GM21423 (cell line): ENCODE data around the gene MGA.

ENCODE experiments used
- ATAC-seq: cut with Tn5 transposase; IDR thresholded peaks from one replicate; pipeline ENCODE4 v1.9.1; 2021; ENCODE audit warnings: mild to moderate bottlenecking, moderate library complexity; ENCODE audit not compliant: unreplicated experiment

MGA gene

DNA sequence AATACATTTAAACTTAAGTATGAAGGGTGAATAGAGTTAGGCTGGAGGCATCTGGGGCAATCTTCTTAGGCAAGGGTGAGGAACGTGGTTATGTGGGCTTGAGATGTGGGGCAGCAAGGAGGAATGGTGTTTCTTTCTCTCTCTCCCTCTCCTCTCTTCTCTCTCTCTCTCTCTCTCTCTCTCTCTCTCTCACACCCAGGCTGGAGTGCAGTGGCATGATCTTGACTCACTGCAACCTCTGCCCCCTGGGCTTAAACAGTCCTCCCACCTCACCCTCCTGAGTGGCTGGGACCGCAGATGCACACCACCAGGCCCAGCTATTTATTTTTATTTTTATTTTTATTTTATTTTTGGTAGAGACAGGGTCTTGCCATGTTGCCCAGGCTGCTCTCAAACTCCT, 4.0 kb upstream of the MGA start:
- ATAC-seq: no peak

DNA sequence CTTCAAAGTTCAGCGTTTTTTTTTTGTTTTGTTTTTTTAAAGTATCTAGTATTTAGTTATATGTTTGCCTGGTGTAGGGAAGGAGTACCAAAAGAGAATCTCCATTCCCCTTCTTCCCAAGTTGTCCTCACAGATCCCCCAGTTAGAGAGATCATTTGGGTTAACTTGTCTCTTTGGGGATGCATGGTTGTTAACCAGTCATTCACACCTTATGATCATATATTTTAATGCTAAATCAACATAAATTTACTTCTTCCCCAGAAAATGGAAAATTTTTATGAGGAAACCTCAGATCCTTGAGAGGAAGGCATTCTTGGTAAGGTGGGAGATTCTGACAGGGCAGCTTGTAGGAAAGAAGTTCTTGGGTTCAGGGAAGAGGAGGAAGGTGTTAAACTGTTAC, 1.5 kb upstream of the MGA start:
- ATAC-seq: no peak

DNA sequence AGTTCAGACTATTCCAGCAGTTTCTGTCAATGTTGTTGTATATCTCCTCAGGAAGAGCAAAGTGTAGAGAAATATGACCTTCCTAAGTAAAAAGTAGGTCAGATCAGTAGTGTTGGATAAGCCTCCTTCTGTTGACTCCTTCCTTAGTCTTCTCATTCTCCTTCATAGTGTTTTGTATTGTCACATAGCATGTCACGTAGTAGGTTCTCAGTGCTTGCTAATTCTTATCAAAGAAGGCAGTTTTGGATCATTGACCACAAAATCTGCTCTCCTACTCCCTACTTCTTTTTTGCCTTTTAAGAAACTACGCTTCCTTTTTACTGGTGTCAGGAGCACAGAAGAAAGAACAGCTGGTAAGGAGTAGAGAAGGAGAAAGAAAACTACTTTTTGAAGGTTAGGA, 1.0 kb upstream of the MGA start:
- no peak for ATAC-seq

DNA sequence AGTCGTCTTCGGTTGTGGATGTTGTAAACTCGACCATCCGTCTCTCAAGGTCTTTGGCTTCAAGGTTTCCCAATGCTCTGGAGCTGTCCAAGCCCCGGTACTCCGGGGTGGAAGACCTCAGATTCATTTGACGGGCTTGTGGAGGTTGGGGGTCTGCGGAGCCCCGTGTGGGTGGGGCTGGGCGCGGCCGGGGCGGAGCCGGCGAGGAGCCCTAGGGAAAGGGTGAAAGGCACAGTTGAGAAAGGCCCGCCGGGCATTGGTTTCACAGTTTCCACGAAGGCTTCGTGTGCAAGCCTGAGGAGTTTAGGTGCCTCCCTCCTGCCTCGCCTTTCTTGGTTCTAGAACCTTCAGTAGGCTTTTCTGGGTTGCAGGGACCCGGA, 360 bp upstream of the MGA start:
- ATAC-seq: no peak

DNA sequence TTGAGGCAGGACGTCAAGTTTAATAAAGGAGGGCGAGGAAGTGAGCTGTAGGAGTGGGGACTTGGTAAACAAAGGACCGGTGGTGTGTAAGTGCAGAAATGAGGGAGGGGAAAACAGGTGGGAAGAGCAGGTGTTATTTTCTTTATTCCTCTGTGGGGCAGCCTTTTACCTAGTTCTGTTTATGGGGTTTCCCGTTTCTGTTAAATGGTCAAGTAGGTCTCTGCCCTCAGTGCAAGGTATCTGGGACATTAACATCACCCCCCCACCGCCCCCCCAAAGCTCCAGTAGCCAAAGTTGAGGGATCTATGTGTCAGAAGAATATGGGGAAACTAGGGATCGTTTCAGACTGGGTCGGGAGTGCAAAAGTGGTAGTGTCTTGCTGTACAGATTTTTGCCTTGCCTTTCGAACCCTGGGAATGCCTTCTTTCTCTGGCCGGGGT, 893 bp downstream of the MGA start:
- no peak for ATAC-seq

DNA sequence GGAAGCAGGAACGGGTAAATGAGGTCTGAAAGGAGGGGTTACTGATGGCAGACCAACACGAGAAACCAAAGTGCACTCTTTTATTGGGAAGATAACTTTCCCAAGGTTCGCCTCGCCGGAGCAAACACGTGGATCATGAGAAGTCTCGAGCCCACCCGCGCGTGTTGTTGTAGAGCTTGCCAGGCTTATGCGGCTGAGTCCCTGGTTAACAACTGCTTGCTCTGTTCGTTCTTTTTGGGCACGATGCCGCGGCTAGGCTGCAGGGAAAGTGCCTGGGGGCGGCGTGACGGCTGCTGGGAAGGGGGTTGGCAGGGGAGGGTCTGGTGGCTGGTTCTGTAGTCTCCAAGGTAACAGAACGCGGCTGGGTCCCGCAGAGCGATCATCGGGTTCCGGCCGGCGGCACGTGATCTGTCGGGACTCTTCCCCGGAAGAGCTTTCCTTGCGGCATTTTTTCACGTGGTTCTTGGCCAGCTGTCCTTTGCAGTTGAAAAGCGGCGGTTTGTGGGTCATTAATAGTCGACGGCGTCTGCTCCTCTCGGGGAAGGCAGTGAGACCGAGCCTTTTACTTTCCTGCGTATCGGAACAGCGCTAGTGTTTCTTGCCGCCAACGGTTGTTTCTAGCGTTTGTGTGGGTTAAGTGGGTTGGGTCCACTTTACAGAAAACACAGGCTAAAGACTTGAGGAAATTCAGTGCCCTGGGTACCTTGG, 1.5 kb downstream of the MGA start:
- ATAC-seq: no peak

DNA sequence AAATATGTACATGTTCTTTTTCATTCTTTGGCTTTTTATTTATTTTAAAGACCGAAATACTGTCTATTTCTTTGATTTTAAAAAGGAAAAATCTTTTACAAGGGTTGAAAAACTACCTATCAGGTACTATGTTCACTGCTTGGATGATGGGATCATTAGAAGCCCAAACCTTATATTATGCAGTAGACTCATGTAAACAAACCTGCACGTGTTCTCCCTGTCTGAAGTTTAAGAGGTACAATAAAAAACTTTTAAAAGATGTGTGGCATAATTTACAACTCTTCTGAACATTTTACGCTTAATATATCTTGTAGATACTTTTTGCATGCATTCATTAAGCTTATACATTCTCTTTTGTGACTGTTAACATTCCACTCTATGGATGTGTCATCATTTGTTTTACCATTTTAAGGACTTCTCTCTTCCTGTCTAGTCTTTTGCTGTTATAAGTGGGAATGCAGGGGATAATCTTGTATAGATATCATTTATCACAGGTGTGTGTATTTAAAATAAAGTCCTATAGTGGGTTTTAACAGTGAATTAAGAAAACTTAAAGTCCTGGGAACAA, 6.2 kb downstream of the MGA start:
- ATAC-seq: no peak

DNA sequence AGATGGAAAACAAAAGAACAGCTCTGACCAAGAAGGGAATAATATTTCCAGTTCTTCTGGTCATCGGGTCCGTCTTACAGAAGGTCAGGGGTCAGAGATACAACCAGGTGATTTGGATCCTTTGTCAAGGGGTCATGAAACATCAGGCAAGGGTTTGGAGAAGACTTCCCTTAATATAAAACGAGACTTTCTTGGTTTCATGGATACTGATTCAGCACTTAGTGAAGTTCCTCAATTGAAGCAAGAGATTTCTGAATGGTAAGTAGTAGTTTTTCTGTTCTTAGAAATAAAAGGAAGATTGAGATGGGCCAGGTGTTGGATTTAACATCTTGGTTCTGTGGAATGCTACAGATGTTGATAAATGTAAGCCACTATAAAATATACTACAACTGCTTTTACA, 9.5 kb downstream of the MGA start:
- no peak for ATAC-seq

DNA sequence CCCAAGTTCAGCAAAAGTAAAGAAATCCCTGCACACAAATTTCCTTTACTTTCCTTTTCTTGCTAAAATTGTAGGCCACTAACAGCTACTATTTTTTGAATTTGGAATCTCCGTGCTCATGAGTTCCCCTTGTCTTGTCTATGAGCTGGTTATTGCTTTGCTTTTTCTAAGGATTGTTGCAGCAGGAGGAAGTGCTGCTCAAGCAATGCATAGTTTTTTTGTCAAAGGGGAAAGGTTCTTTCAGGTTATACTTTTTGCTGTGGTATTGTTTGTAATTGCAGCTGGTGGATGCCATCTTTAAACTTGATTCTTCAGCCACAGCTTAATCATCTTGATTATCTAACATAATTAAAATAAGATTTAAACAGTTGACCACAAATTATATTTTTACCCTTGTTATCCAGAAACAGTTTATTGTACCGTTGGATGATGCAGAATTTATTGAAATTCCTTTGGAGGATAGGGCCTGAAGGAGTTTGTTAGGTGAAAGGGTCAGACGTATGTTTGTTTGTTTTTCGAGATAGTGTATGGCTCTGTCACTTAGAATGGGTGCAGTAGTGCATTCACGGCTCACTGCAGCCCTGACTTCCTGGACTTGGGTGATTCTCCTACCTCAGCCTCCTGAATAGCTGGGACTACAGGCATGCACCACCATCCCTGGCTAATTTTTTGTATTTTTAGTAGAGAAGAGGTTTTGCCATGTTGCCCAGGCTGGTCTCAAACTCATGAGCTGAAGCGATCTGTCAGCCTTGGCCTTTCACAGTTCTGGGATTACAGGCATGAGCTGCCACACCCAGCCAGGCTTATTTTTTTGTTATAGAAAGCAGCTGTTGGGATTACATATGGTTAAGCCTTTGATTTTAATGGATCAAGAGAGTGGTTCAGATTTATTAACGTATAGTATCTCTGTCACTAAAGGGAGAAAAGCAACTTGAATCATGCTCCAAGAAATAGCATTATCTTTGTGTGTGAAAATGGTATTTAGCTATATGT, 11.7 kb downstream of the MGA start:
- ATAC-seq: no peak

DNA sequence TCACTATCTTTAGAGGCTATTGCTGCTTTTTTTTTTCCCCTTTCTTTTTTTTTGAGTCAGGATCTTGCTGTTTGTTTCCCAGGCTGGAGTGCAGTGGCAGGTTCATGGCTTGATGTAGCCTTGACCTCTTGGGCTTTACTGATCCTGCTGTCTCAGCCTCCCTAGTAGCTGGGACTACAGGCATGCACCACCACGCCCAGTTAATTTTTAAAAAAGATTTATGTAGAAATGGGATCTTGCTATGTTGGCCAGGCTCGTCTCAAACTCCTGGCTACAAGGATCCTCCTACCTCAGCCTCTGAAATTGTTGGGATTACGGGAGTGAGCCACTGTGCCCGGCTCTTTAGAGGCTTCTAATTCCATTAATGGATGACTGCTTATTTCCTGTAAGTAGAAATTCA, 15.1 kb downstream of the MGA start:
- no peak for ATAC-seq

DNA sequence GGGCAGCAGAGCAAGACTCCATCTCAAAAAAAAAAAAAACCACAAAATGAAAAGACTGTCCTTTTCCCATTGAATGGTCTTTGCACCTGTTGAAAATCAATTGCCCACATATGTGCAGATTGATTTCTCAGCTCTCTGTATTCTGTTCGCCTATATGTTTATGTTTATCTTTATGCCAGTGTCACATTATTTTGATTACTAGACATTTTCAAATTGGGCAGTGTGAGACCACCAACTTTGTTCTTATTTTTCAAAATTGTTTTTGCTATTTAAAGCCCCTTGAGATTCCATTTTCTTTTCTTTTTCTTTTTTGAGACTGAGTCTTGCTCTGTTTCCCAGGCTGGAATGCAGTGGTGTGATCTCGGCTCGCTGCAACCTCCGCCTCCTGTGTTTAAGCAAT, 18.5 kb downstream of the MGA start:
- no peak for ATAC-seq

DNA sequence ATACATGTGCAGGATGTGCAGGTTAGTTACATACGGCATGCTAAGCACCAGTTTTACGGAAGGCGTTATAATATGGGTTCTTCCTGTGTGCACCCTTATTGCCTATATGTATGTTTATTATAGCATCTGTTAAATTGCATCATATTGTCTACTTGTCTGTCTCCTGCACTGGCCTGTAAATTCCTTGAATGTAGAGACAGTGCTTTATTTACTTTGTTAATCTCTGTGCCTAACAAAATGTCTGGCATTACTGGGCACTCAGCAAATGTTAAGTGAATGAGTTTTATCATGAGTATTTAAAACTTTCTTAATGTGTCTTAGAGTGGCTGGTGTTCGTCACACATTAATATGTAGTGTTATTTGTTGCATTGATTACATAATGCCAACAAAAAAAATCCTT, 23.8 kb downstream of the MGA start:
- ATAC-seq: no peak

DNA sequence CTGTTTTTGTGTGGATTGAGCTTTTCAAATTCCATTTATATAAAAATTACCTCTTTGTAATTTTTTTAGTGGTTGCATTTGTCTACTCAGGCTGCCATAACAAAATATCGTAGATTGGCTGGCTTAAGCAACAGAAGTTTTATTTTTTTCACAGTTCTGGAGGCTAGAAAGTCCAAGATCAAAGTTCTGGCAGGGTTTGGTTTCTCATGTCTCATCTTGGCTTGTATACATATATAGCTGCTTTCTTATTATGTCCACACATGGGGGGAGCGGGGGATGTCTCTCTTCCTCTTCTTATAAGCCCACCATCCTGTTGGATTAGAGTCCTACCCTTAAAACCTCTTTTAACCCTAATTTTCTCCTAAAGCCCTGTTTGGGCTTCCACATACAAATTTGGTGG, 28.5 kb downstream of the MGA start:
- no peak for ATAC-seq

DNA sequence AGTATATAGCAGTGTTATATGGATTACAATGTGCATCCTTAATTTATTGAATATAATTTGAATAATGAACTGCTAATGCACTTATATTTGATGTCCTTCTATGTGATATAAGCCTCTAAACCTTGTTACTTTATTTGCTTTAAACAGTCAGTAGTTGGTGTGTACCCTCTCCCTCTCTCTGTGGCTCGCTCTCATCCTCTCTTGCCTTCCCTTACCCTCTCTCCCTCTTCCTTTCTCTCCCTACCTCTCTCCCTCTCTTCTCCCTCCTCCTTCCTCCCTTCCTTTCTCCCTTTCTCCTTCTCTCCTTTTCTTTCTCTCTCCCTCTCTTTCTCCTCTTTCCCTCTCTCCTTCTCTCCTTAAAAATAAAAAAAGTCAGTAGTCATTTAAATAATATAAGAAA, 28.9 kb downstream of the MGA start:
- ATAC-seq: no peak

DNA sequence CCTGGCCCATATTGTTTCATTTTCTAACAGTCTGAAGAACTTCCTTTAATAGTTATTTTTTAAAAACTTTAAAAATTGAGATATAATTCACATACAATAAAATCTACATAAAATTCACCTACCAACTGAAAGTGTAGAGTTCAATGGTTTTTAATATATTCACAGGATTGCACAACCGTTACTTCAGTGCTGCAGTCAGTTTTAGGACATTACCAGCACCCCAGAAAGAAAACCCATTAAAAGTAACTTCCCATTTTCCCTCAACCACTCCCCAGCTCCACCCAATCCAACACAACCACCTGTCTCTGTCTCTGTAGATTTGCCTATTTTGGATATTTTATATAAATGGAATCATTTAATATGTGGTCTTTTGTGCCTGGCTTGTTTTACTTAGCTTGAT, 29.6 kb downstream of the MGA start:
- ATAC-seq: no peak

DNA sequence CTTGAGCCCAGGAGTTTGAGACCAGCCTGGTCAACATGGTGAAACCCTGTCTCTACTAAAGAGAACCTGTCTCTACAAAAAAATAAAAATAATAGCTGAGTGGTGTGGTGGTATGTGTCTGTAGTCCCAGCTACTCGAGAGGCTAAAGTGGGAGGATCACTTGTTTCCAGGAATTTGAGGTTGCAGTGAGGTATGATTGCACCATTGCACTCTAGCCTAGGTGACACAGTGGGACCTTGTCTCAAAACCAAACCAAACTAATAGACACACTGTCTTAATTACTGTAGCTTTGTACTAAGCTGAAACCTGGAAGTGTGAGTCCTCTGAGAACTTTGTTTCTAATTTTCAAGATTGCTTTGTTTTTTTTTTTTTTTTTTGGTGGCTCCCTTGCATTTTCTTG, 30.4 kb downstream of the MGA start:
- no peak for ATAC-seq

DNA sequence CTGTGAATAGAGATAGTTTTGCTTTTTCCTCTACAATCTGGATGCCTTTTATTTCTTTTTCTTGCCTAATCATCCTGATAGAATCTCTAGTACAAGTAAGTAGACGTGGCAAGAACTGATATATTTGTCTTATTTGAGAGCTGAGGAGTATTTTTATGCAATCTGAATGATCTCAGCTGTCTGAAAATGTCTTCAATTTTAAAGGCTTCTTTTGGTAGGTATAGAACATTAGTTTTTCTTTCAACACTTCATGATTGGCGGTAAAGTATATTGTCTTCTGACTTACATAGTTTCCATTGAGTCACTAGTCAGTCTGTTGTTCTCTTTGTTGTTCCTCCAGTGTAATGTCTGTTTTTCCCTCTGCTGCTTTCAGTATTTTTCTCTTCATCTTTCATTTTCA, 31.3 kb downstream of the MGA start:
- no peak for ATAC-seq

DNA sequence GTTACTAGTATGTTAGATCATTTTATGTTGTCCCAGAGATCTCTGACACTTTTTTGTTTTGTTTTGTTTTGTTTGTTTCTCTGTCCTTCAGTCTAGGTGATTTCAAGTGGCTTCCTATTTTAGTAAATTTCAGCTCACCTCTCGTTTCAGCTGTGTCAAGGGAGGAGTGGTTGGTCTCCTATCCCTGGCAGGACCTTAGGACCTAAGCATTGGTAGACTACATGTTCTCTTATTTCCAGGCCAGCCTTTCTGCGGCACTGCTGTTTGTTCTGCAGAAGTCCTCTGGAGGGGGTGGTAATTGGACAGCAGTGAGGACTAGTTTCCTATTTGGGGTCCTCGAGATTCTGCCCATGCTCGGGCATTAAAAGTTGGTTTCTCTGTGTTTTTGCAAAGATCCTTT, 31.8 kb downstream of the MGA start:
- ATAC-seq: no peak

DNA sequence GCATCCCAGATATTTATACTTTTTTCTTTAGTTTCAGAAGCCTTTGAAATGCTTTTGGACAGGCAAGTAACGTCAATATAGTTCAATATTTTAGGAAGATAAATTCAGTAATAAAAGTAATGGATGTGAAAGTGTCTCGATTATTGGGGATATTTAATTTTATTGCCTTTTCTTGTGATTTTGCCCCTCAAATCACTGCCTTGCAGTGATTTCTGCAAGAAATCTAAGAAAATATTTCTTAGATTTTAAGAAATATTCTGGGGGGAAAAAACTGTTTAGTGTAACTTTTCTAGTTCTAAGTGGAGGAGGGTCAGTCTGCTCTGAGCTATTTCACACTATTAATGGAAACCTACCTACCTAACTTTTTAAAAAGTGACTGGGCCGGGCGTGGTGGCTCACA, 33.6 kb downstream of the MGA start:
- no peak for ATAC-seq

DNA sequence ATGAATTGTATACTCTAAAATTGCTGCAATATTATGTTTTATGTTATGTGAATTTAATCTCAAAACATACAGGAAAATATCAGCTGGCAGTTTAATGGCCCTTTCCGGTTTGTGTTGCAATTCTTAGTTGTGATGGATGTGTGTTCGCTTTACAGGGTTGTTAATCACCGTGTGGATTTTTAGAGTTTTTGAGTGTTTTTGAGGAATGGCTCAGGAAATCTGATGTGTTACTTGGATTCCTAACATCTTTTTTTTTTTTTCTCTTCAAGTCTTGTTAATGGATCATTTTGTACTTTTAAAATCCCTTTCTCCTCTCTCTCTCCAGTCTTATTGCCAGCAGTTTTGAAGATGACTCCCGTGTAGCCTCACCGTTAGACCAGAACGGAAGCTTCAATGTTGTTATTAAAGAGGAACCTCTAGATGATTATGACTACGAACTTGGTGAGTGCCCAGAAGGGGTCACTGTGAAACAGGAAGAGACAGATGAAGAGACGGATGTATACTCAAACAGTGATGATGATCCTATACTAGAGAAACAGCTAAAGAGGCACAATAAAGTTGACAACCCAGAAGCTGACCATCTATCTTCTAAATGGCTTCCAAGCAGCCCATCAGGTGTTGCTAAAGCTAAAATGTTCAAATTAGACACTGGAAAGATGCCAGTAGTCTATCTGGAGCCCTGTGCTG, 35.7 kb downstream of the MGA start:
- ATAC-seq: peak; percentile 86

DNA sequence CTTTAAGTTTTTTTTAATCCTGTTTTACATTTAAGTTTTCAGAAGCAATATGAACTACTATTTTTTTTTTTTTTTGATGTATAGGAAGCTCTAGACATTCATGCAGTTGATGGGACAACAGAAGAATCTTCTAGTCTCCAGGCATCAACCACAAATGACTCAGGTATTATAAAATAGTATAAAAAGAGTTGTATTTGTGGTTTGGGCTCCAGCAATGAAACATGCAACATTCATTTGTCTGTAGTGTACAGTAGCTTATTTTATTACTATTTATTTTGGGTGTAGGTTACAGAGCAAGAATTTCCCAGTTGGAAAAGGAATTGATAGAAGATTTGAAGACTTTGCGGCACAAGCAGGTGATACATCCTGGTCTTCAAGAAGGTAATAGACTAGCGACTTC, 38.6 kb downstream of the MGA start:
- no peak for ATAC-seq
